Stimulated activated CD4-positive, alpha-beta T cell treated with anti-CD3 and anti-CD28 coated beads, TNF-alpha, amount 100 ng/mL, for 4 hours (primary cell): ENCODE measurements around the gene LAMB2.

ENCODE experiments used
- DNase-seq, 3 experiments: peaks; one replicate each; pipeline ENCODE4 v3.0.0-alpha.2; 2020; ENCODE audit warnings: low read depth in 3 of 3

Gene LAMB2

DNA sequence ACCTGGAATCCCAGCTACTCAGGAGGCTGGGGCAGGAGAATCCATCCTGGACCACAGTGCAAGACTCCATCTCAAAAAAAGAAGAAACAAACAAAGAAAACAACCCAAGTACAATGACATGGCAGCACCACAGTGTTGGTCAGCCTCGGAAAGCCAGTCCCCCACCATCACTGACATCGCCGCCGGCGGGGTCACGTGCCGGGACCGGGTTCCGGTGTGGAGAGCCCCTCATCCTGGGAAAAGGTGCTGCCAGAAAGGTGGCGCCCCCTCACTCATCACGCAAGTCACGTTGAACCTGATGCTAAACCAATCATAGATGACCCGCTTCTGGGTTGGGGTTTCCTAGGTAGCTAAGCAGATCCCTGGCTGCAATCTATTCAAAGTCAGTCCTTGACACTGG lies 56.7 kb downstream of the LAMB2 start:
- DNase-seq = no peak
